Activated naive CD4-positive, alpha-beta T cell treated with anti-CD3 and anti-CD28 coated beads, Interleukin-2, amount 50 U/mL, for 24 hours (primary cell): ENCODE results near the gene ZNF280D.
"Not testable (repeated sequence)": the region's sequence is repeated elsewhere in the genome, so short reads cannot be mapped to it uniquely, and the experiment has no call there.

Source experiments
- H3K27ac Mint-ChIP-seq: one replicate; pipeline ENCODE4 v1.8.0; 2021; ENCODE audit warnings: mild to moderate bottlenecking, mixed read lengths
- H3K27me3 Mint-ChIP-seq: one replicate; pipeline ENCODE4 v1.8.0; 2021; ENCODE audit warnings: mixed read lengths
- H3K36me3 Mint-ChIP-seq: one replicate; pipeline ENCODE4 v1.8.0; 2021; ENCODE audit warnings: mixed read lengths
- H3K4me1 Mint-ChIP-seq: one replicate; pipeline ENCODE4 v1.8.0; 2021; ENCODE audit warnings: mixed read lengths
- H3K4me3 Mint-ChIP-seq: one replicate; pipeline ENCODE4 v1.8.0; 2021; ENCODE audit warnings: mild to moderate bottlenecking, mixed read lengths
- H3K9me3 Mint-ChIP-seq: one replicate; pipeline ENCODE4 v1.8.0; 2021; ENCODE audit warnings: mixed read lengths

The ZNF280D gene, protein sequence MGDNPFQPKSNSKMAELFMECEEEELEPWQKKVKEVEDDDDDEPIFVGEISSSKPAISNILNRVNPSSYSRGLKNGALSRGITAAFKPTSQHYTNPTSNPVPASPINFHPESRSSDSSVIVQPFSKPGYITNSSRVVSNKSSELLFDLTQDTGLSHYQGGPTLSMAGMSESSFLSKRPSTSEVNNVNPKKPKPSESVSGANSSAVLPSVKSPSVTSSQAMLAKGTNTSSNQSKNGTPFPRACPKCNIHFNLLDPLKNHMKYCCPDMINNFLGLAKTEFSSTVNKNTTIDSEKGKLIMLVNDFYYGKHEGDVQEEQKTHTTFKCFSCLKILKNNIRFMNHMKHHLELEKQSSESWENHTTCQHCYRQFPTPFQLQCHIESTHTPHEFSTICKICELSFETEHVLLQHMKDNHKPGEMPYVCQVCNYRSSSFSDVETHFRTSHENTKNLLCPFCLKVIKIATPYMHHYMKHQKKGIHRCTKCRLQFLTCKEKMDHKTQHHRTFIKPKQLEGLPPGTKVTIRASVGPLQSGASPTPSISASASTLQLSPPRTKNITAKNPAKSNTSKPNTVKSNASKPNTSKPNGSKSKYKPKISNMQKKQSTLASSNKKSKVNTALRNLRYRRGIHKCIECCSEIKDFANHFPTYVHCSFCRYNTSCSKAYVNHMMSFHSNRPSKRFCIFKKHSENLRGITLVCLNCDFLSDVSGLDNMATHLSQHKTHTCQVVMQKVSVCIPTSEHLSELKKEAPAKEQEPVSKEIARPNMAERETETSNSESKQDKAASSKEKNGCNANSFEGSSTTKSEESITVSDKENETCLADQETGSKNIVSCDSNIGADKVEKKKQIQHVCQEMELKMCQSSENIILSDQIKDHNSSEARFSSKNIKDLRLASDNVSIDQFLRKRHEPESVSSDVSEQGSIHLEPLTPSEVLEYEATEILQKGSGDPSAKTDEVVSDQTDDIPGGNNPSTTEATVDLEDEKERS

DNA sequence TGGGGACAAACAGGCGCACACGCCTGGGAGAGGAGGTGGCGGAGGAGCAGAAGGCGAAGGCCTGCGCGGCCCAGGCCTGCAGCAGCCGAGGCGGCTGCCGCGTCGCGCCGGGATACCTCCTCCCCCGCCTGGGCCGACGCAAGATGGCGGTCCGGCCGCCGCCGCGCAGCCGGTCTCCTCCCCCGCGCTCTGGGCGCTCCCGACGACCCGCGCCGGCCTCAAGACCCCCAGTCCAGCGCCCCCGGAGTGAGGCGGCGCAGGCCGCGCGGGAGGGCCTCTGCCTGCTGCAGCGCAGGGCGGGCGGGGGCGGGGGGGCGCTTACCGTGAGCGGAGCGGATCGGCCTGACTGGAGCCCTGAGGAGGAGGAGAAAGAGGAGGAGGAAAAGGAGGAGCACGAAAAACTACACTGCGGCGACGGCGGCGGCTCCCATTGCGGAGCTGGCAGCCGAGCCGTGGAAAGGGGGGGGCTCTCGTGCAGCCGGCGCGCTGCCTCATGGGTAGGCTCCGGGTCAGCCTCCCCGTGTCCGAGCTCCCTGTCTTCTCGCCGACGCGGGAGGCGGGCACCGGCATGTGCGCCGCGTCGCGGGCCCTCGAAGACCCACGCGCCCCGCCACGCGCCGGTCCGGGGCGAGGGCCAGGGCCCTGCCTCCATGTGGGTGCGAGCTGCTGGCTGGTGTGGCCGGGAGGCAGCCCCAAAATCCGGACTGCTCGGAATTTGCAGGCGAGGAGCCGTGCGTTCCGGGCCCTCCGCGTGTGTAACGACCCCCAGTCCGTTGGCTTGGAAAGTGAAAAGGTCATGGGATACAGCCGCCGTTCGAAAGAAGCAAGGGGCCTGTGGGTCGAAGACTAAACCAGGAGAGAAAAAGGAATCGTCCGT is at the start of gene ZNF280D:
Gene ZNF280D (minus strand): TSS at position 374 of the 877 bp plus-strand sequence. CDS start 26,400 bp downstream, outside the sequence.
- Mint-ChIP-seq H3K4me3 (peak within 1 kb of the TSS; percentile 94), H3K27ac (peak within 1 kb of the TSS; percentile 98), H3K4me1 (peaks cover 35% of the 10 kb centered on the region), H3K27me3 (no peaks in the 10 kb centered on the region), H3K36me3 (peaks cover 2% of the 10 kb centered on the region), H3K9me3 (no peaks in the 10 kb centered on the region)

DNA sequence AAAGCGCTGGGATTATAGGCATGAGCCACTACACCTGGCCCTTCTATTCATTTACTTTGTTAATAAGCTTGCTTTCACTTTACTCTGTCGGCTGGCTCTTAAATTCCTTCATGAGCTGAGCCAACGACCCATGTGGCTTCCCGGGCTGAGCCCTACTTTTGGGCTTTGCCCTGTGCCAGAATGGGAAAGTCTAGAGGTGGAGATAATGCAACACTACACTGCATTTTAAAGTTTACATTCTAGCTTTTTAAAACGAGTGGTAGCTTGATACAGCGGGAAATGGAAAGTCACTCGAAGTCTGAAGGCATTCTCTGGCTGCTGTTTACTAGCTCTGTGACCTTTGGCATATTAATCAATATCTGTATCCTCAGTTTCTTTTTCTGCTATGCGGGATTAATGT is 49.0 kb upstream of the ZNF280D start:
- Mint-ChIP-seq H3K27ac (no peak overlapping the region), H3K9me3 (no peaks in the 10 kb centered on the region), H3K4me3 (no peak overlapping the region), H3K4me1 (peaks cover 11% of the 10 kb centered on the region), H3K36me3 (peaks cover 6% of the 10 kb centered on the region), H3K27me3 (peaks cover 17% of the 10 kb centered on the region)

DNA sequence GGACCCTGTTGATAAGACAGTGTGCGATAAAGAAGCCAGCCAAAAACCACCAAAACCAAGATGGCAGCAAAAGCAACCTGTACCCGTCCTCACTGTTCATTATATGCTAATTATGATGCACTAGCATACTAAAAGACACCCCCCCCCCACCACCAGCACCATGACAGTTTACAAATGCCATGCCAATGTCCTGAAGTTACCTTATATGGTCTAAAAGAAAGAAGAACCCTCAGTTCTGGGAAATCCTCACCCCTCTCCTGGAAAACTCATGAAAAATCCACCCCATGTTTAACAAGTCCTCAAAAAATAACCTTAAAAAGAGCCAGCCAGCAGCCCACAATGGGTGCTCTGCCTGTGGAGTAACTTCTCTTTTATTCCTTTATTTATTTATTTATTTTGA is 48.4 kb upstream of the ZNF280D start:
- Mint-ChIP-seq H3K9me3 (no peaks in the 10 kb centered on the region), H3K27ac (no peak overlapping the region), H3K27me3 (peaks cover 19% of the 10 kb centered on the region), H3K36me3 (peaks cover 6% of the 10 kb centered on the region), H3K4me1 (peaks cover 7% of the 10 kb centered on the region), H3K4me3 (no peak overlapping the region)

DNA sequence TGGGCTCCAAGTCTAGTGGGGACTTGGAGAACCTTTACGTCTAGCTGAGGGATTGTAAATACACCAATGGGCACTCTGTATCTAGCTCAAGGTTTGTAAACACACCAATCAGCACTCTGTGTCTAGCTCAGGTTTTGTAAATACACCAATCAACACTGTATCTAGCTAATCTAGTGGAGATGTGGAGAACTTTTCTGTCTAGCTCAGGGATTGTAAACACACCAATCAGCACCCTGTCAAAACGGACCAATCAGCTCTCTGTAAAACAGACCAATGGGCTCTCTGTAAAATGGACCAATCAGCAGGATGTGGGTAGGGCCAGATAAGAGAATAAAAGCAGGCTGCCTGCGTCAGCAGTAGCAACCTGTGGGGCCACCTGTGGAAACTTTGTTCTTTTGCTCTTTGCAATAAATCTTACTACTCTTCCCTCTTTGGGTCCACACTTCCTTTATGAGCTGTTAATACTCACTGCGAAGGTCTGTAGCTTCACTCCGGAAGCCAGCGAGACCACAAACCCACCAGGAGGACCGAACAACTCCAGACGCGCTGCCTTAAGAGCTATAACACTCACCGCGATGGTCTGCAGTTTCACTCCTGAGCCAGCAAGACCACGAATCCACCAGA is 46.9 kb upstream of the ZNF280D start:
- peaks cover 20% of the 10 kb centered on the region for H3K27me3 Mint-ChIP-seq
- H3K36me3 Mint-ChIP-seq, H3K4me1 Mint-ChIP-seq, H3K4me3 Mint-ChIP-seq, H3K27ac Mint-ChIP-seq, H3K9me3 Mint-ChIP-seq: not testable (repeated sequence)

DNA sequence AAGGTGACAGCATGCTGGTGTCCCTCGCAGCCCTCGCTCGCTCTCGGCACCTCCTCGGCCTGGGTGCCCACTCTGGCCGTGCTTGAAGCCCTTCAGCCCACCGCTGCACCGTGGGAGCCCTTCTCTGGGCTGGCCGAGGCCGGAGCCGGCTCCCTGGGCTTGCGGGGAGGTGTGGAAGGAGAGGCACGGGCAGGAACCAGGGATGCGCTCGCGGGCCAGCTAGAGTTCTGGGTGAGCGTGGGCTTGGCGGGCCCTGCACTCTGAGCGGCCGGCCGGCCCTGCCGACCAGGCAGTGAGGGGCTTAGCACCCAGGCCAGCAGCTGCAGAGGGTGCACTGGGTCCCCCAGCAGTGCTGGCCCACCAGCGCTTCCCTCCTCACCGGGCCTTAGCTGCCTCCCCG is 46.1 kb upstream of the ZNF280D start:
- peaks cover 20% of the 10 kb centered on the region for H3K27me3 Mint-ChIP-seq
- not testable (repeated sequence) for H3K36me3 Mint-ChIP-seq, H3K4me1 Mint-ChIP-seq, H3K27ac Mint-ChIP-seq, H3K4me3 Mint-ChIP-seq, H3K9me3 Mint-ChIP-seq

DNA sequence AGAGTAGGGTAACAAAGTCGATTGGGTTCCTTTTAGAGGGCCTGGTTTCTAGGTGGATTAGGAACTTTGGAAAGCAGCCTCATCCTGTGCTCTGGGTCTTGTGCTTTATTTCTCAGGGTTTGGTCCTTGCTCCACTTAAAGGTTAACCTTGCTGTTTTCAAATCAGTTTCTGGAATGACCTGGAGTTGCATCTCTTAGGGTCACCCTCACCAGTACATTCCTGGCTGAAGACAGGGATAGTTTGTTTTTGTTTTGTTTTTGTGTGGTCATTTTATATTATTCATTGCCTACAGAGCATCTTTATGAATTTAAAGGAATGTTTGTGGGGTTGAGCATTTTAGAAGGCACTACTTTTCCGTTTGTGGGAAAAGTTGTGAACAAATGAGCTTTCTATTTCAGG is 45.5 kb upstream of the ZNF280D start:
- Mint-ChIP-seq H3K27me3 (peaks cover 20% of the 10 kb centered on the region), H3K4me3 (no peak overlapping the region), H3K36me3 (peaks cover 6% of the 10 kb centered on the region), H3K4me1 (peaks cover 6% of the 10 kb centered on the region), H3K9me3 (no peaks in the 10 kb centered on the region), H3K27ac (no peak overlapping the region)

DNA sequence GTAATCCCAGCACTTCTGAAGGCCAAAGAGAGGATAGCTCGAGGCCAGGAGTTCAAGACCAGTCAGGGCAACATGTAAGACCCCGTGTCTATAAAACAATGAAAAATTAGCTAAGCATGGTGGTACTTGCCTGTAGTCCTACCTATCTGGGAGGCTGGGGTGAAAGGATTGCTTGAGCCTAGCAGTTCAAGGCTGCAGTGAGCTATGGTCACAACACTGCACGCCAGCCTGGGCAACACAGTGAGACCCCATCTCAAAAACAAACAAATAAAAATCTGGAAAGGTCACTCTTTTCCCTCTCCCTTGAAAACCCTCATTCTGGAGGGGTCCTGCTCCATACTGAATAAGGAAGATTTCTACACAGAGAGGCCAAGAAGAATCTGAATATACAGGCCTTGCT is 43.5 kb upstream of the ZNF280D start:
- Mint-ChIP-seq H3K9me3 (no peaks in the 10 kb centered on the region), H3K27me3 (peaks cover 20% of the 10 kb centered on the region), H3K4me3 (no peak overlapping the region), H3K4me1 (peaks cover 6% of the 10 kb centered on the region), H3K36me3 (peaks cover 6% of the 10 kb centered on the region), H3K27ac (no peak overlapping the region)

DNA sequence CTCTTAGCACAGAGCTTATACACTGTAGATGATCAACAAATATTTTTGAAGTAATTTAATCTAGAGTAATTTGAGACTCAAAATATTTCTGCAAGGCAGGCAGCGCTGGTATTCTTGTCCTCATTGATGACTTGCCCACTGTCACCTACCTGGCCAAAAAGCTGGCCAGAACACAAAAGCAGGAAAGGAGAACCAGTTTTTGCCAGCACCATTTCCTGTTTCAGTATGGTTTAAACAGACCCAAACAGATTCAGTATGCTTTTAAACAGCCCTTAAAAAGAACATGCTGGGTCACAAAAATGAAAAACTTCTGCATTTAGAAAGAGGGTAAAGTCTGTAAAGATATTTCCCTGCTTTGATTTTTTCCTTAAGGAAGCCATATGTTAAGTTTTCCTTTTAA is 42.3 kb upstream of the ZNF280D start:
- Mint-ChIP-seq H3K36me3 (peaks cover 3% of the 10 kb centered on the region), H3K27ac (no peak overlapping the region), H3K4me1 (peaks cover 6% of the 10 kb centered on the region), H3K27me3 (peaks cover 16% of the 10 kb centered on the region), H3K9me3 (no peaks in the 10 kb centered on the region), H3K4me3 (no peak overlapping the region)

DNA sequence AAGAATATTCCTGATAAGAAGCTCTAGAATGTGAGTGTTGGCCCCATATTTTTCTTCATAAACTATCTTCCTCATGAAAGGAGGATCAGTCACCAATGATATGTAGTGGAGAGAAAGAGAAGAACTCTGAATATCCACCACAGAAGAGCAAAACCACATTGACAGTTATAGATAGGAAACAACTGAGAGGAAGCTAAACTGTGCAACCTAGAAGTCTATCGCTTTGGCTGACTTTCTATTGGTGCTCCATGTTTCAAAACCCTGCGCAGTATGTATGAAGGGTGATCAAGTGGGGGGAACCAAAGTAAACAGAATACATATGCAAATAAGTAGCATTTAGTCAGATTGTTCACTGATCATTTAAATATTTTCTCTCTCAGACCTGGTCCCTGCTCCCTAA is 41.0 kb upstream of the ZNF280D start:
- H3K27me3 Mint-ChIP-seq, result peaks cover 12% of the 10 kb centered on the region
- H3K4me3 Mint-ChIP-seq, result no peak overlapping the region
- no peaks in the 10 kb centered on the region for H3K9me3 Mint-ChIP-seq
- H3K27ac Mint-ChIP-seq, result no peak overlapping the region
- H3K36me3 Mint-ChIP-seq, result peaks cover 3% of the 10 kb centered on the region
- no peaks in the 10 kb centered on the region for H3K4me1 Mint-ChIP-seq

DNA sequence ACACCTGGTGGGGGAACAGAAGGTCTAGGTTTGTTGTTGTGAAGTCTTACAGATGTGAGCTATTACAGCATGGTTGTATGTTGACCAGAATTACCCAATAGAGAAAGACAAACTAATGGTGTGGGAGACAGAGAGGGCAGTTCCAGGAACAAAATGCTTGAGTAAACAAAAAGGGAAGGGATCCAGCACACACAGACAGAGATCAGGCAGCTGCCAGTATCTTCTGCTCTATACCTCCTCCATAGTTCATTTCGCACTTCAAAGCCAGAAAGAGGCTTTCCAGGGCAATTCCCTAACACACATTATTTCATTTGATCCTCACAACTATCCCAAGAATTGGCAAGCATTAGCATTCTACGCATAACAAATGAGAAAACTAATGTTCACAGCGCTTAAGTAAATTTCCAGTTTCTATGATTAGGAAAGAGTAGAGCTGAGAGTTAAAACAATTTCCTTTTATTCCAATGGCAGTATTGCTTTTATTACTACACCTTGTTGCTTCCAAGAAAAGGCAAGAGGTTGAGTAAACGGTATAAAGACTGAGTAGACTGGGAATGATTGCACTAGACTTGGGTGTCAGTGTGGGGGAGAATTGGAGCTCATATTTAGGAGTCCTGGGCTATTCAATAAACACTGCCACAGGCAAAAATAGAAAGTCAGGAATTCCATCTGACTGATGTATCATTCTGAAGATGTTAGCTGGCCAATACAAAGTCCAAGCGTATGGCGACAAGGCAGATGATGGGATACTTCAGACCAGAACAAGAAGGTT is 39.7 kb upstream of the ZNF280D start:
- H3K36me3 Mint-ChIP-seq, result peaks cover 3% of the 10 kb centered on the region
- no peak overlapping the region for H3K27ac Mint-ChIP-seq
- no peaks in the 10 kb centered on the region for H3K9me3 Mint-ChIP-seq
- H3K4me1 Mint-ChIP-seq, result no peaks in the 10 kb centered on the region
- H3K27me3 Mint-ChIP-seq, result peaks cover 8% of the 10 kb centered on the region
- no peak overlapping the region for H3K4me3 Mint-ChIP-seq

DNA sequence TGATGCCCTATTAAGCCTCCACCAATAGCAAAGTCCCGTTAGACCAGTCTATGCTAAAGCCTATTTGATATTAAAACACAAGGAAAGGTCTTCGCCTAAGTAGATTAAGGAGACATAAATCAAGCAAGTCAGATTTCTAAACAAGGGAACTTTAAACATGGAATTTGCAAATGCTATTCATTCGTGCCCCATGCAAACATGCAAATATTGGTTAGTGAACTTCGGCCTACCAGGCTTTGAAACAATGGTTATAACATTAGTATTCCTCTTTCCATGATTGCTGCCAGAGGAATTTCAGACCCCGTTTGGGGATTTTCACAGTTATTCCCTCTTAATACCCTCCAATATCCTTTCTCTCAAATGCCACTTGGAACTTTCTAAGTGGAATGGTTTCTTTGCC is 36.9 kb upstream of the ZNF280D start:
- no peaks in the 10 kb centered on the region for H3K9me3 Mint-ChIP-seq
- H3K27me3 Mint-ChIP-seq, result no peaks in the 10 kb centered on the region
- no peak overlapping the region for H3K4me3 Mint-ChIP-seq
- peaks cover 17% of the 10 kb centered on the region for H3K4me1 Mint-ChIP-seq
- H3K27ac Mint-ChIP-seq, result no peak overlapping the region
- H3K36me3 Mint-ChIP-seq, result no peaks in the 10 kb centered on the region

DNA sequence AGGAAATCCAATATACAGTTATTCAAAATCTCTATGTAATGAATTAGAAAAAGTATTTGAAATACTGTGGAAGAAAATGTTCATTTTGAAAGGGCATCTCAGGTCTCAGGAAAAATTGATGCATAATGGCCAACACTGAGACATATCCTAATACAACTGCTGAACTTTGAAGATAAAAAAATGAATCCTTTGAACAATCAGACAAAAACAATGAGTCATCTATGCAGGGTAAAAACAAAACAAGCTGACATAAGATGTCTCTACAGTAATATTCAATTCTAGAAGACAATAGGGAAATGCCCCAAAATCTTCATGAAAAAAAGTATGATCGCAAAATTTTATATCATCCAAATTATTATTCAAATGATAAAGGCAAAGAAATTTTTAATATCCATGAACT is 34.0 kb upstream of the ZNF280D start:
- Mint-ChIP-seq H3K4me3 (no peak overlapping the region), H3K9me3 (no peaks in the 10 kb centered on the region), H3K4me1 (peaks cover 21% of the 10 kb centered on the region), H3K27ac (no peak overlapping the region), H3K27me3 (peaks cover 2% of the 10 kb centered on the region), H3K36me3 (no peaks in the 10 kb centered on the region)

DNA sequence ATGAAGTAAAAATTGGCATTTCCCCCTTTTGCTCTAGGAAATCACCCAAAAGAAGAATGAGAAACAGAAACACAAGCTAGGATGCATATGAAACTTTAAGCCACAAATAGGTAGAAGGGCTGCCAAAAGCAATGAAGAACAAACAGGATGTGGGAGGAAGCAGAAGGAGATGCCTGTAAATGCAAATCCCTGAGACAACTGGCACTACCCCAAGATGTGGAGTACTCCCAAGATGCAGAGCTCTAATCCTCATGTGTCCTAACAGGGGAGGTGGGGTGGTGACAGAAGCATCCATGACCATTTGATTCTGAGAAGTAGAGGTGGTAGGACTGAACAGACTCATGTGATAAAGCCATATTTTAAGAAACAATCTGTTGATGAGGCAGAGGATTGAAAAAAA is 31.9 kb upstream of the ZNF280D start:
- H3K27ac Mint-ChIP-seq, result no peak overlapping the region

DNA sequence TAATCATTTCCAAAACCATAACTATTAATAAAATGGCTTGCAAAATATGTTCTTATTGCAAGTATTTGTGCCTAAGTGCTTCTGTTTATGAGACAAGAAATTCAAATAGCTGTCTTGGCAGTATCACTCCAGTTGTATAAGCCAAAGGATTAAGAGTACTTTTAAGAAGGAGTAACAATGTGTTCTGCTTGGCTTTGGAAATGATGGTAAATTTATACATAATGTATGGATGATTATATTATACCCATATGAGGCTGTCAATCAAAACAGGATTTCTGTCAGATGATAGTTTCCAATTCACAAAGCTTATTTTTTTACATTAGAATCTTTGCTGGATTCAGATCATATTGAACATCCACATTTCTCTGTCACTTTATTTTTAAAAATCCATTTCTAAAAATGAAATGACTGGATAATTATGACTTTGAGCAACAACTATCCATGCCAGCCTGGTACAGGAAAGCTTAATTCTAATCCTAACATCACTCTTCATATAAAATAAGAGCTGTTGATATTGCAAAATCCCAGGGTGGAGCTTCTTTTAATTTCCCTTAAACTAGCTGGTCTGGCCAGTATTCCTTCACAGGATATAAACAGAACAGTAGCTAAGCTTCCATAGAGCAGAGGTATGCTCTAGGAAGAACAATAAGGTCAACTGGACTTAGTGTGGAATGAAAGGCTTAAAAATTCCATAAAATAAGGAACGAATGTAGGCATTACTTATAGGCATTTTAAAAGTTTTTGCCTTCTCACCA is 30.0 kb upstream of the ZNF280D start:
- H3K4me1 Mint-ChIP-seq, result peaks cover 21% of the 10 kb centered on the region
- H3K36me3 Mint-ChIP-seq, result no peaks in the 10 kb centered on the region
- H3K9me3 Mint-ChIP-seq, result no peaks in the 10 kb centered on the region
- H3K4me3 Mint-ChIP-seq, result no peak overlapping the region
- peaks cover 2% of the 10 kb centered on the region for H3K27me3 Mint-ChIP-seq
- H3K27ac Mint-ChIP-seq, result no peak overlapping the region

More for the DNA sequence above, 31.9 kb upstream of the ZNF280D start:
- Mint-ChIP-seq H3K4me3 (no peak overlapping the region), H3K27me3 (peaks cover 2% of the 10 kb centered on the region), H3K9me3 (no peaks in the 10 kb centered on the region), H3K4me1 (peaks cover 21% of the 10 kb centered on the region), H3K36me3 (no peaks in the 10 kb centered on the region)
